Upper lobe of right lung (tissue), 1 donor: ENCODE results near the gene RPS21. TPM values are rescaled to one million over a fixed set of nuclear protein-coding genes. Genes with fewer than 3 reads are reported as not detected.

ENCODE experiments used
- ATAC-seq: fragments of 200-7000 bp; cut with Tn5 transposase; one replicate; pipeline ENCODE4 v1.9.1; 2020; ENCODE audit warnings: mild to moderate bottlenecking, moderate library complexity
- DNase-seq: peaks from one replicate; pipeline ENCODE4 v3.0.0-alpha.2; 2020
- H3K27ac ChIP-seq: fragments of 200-600 bp; one replicate; pipeline ENCODE4 v1.8.0; 2022
- H3K27me3 ChIP-seq: fragments of 200-600 bp; one replicate; pipeline ENCODE4 v1.8.0; 2022; ENCODE audit warnings: mild to moderate bottlenecking
- H3K36me3 ChIP-seq: fragments of 200-600 bp; one replicate; pipeline ENCODE4 v1.8.0; 2022
- H3K4me1 ChIP-seq: fragments of 200-600 bp; one replicate; pipeline ENCODE4 v1.8.0; 2022
- H3K4me3 ChIP-seq: fragments of 200-600 bp; one replicate; pipeline ENCODE4 v1.8.0; 2022; ENCODE audit warnings: mild to moderate bottlenecking
- H3K9me3 ChIP-seq: fragments of 200-600 bp; one replicate; pipeline ENCODE4 v1.8.0; 2022
- intact Hi-C: fragments of 100-400 bp; cut with DNase I; formaldehyde crosslinking; loops from one replicate; pipeline ENCODE4 v1.11.0; 2022
- total RNA-seq: library from RNA; stranded (reverse); fragmentation: NEBNext Ultra II Directional; extraction: Animal tissue kit (Norgen Biotek cat#: 25700); gene quantifications from one replicate; pipeline ENCODE4 v1.2.1, GENCODE V29; 2021
- TF ChIP-seq, protein P1 (sequence below): fragments of 200-600 bp; IDR thresholded peaks from one replicate; pipeline ENCODE4 v1.8.0; 2022; ENCODE audit warnings: antibody characterized with exemption
- donor health status: DM: no; HTN: yes; CAD: no; lungs with severe emphysema.

Gene RPS21
- total RNA-seq, 1 donor from 2014 or later = 1,050 TPM

DNA sequence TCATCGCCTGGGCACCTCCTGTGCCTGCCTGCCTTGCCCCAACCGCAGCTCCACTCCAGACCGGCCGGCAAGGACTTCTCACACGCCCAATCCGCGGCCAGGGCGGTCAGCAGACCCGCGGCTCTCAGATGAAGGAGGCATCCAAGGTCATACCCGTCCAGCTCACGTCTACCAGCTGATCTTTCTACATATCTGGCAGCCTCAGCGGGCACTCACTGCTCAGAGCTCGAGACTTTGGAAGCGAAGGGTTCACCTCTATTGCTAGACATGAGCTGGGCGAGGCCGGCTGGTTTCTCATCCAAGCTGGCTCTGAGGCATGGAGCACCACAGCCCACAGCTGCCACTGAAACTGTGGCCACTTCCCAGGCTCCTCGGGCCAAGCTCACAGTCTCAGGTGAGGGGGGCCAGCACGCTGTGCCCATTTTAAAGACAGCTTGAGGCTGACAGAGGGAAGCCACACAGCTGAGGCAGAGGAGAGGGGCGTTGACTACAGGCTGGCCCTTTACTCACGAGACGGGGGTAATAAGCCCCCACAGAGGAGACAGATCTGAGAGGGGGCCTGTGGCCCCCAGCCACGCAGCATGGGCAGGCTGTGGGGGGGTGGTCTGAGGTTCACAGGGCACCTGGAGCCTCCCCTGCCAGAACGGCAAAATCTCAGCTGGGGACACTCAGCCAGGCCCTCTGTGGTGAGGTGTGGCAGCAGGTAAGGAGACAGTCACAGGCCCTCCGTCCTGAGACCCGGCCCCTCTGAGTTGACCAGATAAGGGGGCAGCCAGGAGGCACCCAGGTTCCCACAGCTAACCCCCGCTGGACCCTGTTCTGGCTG lies 21.8 kb upstream of the RPS21 start:
- no peaks in the 10 kb centered on the region for H3K9me3 ChIP-seq
- TF ChIP-seq, protein P1, sequence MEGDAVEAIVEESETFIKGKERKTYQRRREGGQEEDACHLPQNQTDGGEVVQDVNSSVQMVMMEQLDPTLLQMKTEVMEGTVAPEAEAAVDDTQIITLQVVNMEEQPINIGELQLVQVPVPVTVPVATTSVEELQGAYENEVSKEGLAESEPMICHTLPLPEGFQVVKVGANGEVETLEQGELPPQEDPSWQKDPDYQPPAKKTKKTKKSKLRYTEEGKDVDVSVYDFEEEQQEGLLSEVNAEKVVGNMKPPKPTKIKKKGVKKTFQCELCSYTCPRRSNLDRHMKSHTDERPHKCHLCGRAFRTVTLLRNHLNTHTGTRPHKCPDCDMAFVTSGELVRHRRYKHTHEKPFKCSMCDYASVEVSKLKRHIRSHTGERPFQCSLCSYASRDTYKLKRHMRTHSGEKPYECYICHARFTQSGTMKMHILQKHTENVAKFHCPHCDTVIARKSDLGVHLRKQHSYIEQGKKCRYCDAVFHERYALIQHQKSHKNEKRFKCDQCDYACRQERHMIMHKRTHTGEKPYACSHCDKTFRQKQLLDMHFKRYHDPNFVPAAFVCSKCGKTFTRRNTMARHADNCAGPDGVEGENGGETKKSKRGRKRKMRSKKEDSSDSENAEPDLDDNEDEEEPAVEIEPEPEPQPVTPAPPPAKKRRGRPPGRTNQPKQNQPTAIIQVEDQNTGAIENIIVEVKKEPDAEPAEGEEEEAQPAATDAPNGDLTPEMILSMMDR = no peak
- peak overlapping the region; percentile 69 for H3K4me3 ChIP-seq
- H3K27me3 ChIP-seq = no peaks in the 10 kb centered on the region
- intact Hi-C loops = no loop called here
- H3K27ac ChIP-seq = peak overlapping the region; percentile 72
- H3K4me1 ChIP-seq = peaks cover 70% of the 10 kb centered on the region
- DNase-seq = peak; percentile 87
- ATAC-seq = peak; percentile 41
- H3K36me3 ChIP-seq = no peaks in the 10 kb centered on the region

DNA sequence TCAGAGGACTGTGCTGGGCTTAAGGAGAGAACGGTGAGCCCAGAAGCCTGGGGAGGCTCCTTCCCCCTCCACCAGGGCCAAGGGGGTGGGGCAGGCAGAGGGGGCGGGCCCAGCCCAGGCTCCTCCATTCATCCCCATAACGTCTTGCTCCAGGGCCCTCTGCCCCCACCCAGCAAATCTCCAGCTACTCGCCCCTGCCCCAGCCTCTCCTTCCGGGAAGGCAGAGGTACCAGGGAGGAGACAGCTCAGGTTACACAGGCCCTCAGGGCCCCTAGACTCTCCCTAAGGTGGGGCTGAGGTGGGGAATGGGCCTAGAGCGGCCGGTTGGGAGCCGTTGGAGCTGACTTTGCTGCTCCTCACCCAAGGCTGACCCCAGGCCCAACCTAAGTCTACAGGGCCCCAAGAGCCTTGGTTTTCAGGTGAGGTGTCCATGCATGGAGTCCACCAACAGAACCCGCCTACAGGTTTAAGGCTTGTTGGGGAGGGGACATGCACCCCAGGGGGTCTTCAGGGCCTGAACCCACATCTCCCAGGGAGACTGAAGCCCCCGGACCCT lies 21.0 kb upstream of the RPS21 start:
- H3K4me1 ChIP-seq = peaks cover 75% of the 10 kb centered on the region
- H3K27me3 ChIP-seq = no peaks in the 10 kb centered on the region
- H3K27ac ChIP-seq = peak overlapping the region; percentile 80
- no peaks in the 10 kb centered on the region for H3K9me3 ChIP-seq
- DNase-seq (peak; percentile 78), ATAC-seq (peak; percentile 28)
- H3K4me3 ChIP-seq = peak overlapping the region; percentile 69
- TF ChIP-seq, protein P1 = no peak
- intact Hi-C loops = no loop called here
- no peaks in the 10 kb centered on the region for H3K36me3 ChIP-seq

DNA sequence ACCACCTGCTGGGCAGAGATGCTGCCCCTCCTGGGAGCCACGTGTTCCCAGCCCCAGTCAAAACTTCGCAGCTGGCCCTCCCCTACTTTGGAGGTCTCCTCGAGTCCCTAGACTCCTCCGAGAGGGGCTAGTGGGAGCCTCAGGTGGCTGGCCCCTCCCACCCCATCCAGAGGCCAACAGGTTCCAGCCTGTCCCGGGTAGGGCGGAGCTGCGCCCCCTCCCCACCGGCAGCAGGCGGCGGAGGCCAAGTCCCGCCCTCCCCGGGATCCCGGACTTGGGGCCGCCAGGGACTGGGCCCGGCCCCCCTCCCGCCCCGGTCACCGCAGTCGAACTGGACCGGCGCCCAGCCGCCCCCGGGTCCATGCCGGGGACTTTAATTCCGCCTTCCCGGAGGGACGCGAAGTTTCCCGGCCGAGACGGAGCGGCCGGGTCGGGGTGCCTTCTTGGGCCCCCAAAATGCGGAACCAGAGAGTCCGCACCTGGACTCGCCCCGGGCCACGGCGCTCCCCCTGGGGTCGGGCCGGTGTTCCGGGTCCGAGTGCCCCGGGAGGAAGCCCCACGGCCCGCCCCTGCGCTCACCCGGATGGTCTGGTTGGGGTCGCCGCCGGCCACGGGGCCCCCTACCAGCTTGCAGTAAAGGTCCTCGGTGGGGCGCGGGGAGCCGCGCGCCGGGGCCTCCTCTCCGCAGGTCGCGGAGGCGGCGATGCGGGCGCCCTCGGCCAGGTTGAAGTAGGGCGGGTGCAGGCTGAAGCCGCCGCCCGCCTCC lies 20.4 kb upstream of the RPS21 start:
- ATAC-seq = peak; percentile 32
- peak; percentile 85 for DNase-seq
- Histone ChIP-seq H3K4me3 (peak overlapping the region; percentile 69), H3K9me3 (no peaks in the 10 kb centered on the region), H3K27me3 (no peaks in the 10 kb centered on the region), H3K4me1 (peaks cover 69% of the 10 kb centered on the region), H3K27ac (peak overlapping the region; percentile 80), H3K36me3 (no peaks in the 10 kb centered on the region)
- TF ChIP-seq, protein P1 = no peak
- intact Hi-C loops = no loop called here

DNA sequence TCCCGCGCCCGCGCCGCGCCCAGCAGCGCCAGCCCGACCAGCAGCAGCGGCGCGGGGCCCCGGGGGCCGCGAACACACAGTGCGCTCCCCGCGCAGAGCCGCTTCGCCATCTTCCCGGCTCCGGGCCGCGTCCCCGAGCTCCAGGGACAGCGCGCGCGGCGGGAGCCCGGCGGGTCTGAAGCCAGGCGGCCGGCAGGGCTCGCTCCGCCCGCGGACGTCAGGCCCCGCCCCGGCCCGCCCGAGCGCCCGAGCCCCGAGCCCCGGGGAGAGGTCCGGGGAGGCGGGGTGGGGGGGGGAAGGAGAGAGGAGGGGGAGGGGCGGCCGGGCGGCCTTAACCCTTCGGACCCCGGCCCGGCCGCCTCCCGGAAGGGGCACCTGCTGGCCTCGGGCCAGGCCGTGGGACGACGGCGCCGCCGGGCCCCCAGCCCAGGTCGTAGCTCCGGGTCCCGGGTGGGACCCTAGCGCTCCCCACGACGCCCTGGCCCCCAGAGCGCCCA lies 19.7 kb upstream of the RPS21 start, which contains the start of gene LAMA5:
TSS of gene LAMA5 (minus strand) at position 177 of the 497 bp plus-strand sequence. CDS start at position 110, 67 bp downstream.
- Histone ChIP-seq H3K4me3 (peak within 1 kb of the TSS; percentile 69), H3K9me3 (no peaks in the 10 kb centered on the region), H3K36me3 (no peaks in the 10 kb centered on the region), H3K27me3 (no peaks in the 10 kb centered on the region), H3K27ac (peak within 1 kb of the TSS; percentile 80), H3K4me1 (peaks cover 64% of the 10 kb centered on the region)
- intact Hi-C loops = no loop called here
- DNase-seq = peak; percentile 84
- peak; percentile 56 for ATAC-seq
- TF ChIP-seq, protein P1 = no peak

DNA sequence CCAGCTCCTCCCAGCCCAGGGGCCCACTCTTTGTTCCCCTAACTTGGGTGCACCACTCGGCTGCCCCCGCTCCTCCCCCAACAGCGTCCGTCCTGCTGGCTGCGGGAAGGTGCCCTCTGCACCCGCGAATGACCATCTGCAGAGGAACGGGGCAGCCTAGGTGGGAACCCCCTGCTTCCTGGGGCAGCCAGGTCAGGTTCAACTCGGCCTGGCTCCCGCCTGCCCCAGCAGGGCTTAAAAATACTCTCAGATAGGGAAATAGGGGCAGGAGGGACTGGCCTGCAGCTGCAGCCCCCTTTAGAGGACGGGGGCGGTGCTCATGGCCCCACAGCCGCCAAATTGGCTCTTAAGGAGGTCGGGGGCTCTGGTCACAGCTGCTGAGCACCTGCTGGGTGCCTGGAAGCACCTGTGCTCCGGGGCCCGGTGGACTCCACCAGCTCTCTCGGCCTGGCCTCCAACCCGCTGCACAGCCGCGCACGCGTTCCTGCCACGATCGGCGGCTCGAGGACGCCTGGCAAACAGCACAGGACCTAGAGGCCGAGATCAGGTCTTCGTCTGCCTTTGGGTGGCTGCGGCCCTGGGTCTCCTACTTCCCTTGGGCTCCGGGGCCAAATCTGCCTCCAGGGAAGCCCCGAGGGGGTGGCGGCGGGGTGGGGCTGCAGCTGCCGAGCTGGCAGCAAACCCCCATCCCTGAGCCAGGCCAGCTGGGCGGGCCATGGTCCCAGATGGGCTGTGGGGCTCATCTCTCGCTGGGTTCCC lies 19.1 kb upstream of the RPS21 start:
- H3K9me3 ChIP-seq = no peaks in the 10 kb centered on the region
- H3K4me1 ChIP-seq = peaks cover 61% of the 10 kb centered on the region
- TF ChIP-seq, protein P1 = no peak
- no peaks in the 10 kb centered on the region for H3K36me3 ChIP-seq
- H3K4me3 ChIP-seq = peak overlapping the region; percentile 69
- DNase-seq (no peak), ATAC-seq (no peak)
- intact Hi-C loops = no loop called here
- no peaks in the 10 kb centered on the region for H3K27me3 ChIP-seq
- peak overlapping the region; percentile 28 for H3K27ac ChIP-seq
